ENCODE results near the gene CETN2.
A peak's percentile ranks its signal among the peaks of the same experiment; 100 is the strongest.

The CETN2 gene

DNA sequence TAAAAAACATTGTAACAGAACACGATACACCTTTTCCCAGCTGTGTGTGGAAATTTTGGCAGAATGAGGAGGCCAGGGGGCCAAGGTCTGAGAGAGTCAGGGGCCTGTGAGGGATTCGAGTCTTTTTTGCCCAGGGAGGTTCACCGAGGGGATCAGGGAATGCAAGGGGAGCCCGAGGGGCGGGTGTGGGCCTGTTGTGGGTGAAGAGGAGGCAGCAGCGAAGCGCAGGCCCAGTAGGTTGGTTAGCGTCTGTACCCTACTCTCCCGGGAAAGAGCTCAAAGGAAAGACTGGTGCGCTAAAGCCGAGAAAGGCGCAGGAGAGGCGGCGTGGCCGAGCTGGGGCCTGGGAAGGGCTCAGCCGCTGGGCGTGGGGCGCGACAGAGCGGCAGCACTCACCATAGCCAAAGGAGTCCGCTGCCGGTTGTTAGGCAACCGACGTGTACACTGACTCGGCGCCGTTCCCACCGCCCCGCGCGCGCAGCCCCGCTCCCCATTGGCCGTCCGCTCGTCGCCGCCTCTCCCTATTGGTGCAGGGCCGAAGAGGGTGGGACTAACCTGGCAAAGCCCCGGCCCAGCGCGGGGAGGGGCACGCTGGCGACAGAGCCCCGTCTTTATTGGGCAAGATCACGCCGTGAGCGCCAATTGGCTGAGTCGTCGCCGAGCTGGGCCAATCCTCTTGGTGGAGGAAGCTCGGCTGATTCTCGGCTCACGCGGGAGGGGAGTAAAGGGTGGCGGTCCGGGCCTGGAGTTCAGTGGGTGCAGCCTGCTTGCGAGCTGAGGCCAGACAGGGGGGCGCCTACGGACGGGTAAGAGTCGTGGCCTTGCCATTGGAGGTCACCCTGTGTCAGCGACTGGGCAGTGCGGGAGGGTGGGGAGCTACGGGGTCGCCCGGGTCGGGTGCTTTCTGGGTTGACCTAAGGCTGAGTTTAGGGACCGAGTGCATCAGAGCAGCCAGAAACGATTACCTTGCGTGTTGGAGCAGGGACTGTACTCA lies at the start of gene CETN2, which contains the start of gene NSDHL:
Gene CETN2, minus strand, starts transcription at position 446 of the 994 bp plus-strand sequence. Its CDS starts 47 bp downstream, at position 399.
Gene NSDHL, plus strand, starts transcription at position 752 of the 994 bp plus-strand sequence. CDS start 15,262 bp downstream, outside the sequence.
- in situ Hi-C loops (cut with MboI; ENCODE audit: low sequenced_read_pairs, unreplicated experiment): no loop called here
- TF ChIP-seq, protein P1, sequence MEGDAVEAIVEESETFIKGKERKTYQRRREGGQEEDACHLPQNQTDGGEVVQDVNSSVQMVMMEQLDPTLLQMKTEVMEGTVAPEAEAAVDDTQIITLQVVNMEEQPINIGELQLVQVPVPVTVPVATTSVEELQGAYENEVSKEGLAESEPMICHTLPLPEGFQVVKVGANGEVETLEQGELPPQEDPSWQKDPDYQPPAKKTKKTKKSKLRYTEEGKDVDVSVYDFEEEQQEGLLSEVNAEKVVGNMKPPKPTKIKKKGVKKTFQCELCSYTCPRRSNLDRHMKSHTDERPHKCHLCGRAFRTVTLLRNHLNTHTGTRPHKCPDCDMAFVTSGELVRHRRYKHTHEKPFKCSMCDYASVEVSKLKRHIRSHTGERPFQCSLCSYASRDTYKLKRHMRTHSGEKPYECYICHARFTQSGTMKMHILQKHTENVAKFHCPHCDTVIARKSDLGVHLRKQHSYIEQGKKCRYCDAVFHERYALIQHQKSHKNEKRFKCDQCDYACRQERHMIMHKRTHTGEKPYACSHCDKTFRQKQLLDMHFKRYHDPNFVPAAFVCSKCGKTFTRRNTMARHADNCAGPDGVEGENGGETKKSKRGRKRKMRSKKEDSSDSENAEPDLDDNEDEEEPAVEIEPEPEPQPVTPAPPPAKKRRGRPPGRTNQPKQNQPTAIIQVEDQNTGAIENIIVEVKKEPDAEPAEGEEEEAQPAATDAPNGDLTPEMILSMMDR (IDR thresholded peaks at IDR 0.05; ENCODE audit: borderline replicate concordance, control extremely low read depth, extremely low read depth, insufficient read depth, missing control alignments): no peak
- DNase-seq (ENCODE audit: low spot score): peak; percentile 94

DNA sequence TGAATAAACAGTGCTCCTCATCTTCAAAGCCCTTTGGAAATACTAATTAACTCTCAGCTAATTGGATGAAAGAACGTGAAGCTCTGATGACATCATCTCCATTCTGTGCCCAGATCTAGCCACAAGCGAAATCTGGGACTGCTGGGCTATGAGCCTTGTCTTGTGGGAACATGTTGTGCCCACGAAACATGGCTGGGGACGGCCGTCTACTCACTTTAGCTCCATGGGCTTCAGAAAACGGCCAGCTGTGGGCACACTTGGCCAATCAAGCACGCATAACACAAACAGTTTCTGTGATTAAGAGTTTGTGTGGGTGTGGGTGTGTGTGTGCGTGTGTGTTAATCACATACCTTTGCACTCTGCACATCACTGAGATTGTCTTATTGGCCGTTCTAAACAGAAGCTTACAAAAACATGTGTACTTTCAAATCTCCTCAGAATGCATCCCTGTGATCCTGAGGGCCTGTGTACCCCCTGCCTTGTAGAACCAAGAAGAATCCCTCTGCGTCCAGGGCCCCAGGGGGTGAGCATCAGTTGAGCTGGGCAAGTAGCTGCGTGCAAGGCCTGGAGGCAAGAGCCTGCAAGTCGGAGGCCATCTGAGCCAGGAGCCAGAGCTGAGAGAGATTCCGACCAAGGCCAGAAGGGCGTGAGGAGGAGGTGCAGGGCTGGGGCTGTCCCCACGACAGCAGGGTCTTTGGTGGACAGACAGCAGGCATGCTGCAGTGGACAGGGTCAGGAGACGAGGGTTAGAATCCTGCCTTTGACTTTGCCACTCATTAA lies 48.6 kb upstream of the CETN2 start:
- TF ChIP-seq, protein P1 (IDR thresholded peaks at IDR 0.05; ENCODE audit: borderline replicate concordance, control extremely low read depth, extremely low read depth, insufficient read depth, missing control alignments): no peak
- in situ Hi-C loops (cut with MboI; ENCODE audit: low sequenced_read_pairs, unreplicated experiment): no loop called here
- no peak for DNase-seq (ENCODE audit: low spot score)

DNA sequence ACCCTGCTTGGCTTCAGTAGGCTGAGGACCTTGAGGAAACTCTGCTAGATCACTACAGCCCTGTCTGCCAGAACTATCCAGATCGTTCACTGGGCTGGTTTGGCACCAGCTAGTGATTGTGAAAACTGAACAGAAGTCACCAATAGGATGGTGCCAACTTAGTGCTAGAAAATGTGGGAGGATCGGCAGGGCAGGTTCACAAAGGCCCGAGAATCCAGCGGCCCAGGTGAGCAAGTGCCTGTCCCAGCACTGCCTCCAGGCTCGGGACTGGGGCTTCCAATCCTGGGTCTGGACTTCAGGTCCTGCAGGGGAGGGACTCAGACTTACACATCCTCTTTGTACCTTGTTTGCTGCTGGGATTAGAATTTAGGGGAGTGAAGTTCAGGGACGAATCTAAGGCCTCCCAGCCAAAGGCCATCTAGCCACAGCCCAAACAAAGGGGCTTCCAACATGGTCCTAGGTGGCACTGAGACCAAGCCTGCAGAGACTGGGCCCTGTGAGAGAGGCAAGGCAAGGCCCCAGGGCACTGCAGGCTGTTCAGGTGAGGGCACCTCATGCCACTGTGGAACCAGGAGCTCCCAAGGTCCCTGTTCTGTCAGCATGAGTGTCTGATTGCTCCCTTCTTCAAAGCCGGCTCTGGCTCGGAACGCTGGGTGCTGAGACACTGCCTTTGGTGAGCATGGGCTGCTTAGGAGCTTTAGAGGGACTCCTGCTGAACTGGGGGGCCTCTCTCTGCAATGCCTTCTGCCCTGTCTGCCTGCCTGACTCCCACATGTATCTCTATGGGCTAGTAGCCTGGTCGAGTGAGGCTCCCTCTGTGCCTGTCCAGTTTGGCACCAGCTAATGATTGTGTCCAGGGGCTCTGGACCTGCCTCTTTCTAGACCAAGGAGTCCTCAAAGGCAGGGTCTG lies 46.6 kb upstream of the CETN2 start:
- no peak for DNase-seq (ENCODE audit: low spot score)
- in situ Hi-C loops (cut with MboI; ENCODE audit: low sequenced_read_pairs, unreplicated experiment): no loop called here
- TF ChIP-seq, protein P1 (IDR thresholded peaks at IDR 0.05; ENCODE audit: borderline replicate concordance, control extremely low read depth, extremely low read depth, insufficient read depth, missing control alignments): no peak

- DNase-seq (ENCODE audit: low spot score): no peak
- TF ChIP-seq, protein P1 (IDR thresholded peaks at IDR 0.05; ENCODE audit: borderline replicate concordance, control extremely low read depth, extremely low read depth, insufficient read depth, missing control alignments): no peak
- in situ Hi-C loops (cut with MboI; ENCODE audit: low sequenced_read_pairs, unreplicated experiment): no loop called here
These were observed 42.8 kb upstream of the CETN2 start for GRCh38 chrX:152873361-152873760.

- TF ChIP-seq, protein P1 (IDR thresholded peaks at IDR 0.05; ENCODE audit: borderline replicate concordance, control extremely low read depth, extremely low read depth, insufficient read depth, missing control alignments): no peak
- DNase-seq (ENCODE audit: low spot score): no peak
- in situ Hi-C loops (cut with MboI; ENCODE audit: low sequenced_read_pairs, unreplicated experiment): no loop called here
These were observed 42.0 kb upstream of the CETN2 start for GRCh38 chrX:152872522-152872921.
